DMS153 (cell line): Measurements from ENCODE around the gene CYCS.

Experiments
- DNase-seq: peaks from one replicate; lab custom pipeline; 2025; lab: John Stamatoyannopoulos, UW

Gene CYCS

DNA sequence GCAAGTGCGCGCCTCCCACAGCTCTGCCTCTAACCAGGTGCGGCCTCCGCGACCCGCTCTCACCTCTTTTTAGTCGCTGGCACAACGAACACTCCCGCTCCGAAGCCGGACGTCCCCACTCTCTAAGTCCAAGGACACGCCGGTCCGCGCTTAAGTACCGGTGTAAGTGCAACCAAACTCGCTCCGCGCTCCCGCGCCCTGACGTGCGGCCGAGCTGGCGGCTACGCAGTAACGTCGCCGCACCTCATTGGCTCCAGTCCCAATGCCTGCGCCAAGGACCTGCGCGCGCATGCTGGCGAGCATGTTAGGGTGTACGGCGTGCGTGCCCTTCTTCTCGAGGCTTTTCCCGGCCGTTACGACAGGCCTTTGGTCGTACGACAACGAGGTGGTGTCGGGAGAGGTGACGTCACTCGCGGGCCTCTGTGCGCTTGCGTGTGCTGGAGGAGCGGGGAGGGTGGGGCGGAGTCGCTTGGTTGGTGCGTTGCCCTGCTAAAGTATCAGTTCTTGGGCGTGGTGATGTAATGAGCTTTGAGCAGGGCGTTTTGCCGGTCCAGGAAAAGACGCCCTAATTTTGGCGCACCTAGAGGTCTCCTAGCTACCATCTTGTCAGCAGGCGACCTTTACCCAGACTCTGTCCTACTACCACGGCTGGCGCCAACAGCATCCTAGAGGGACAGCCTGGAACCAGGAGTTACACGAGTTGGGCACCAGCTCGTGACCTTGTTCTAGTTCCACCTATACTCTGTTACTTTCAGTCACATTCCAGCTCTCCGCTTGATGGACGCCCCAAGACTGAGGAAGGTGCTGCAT, at the start of gene CYCS:
TSS of gene CYCS (minus strand) at position 124 of the 810 bp plus-strand sequence. CDS start 1,141 bp downstream, outside the sequence.
- peak; percentile 100 for DNase-seq

GRCh38 chr7:25173184-25173583, 48.1 kb upstream of the CYCS start:
- no peak for DNase-seq

DNA sequence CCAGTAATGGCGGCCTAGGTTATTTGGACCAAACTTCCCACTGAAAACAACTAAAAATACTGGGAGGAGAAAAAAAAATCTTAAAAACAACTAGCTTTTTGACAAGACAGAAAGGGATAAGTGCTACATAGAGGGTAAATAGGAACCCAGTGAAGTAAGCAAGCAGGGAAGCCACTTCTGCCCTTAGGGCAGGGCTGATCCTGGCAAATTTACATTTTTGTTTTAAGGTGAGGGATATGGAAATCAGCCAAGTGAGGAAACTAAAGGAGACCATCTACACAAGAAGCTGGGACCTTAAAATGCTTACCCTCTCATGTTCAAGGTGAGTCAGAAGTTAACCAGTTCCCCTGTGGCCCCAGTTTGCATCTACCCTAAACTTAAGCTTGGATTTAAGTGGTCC, 46.5 kb upstream of the CYCS start:
- no peak for DNase-seq

GRCh38 chr7:25171071-25171470, 46.0 kb upstream of the CYCS start:
- no peak for DNase-seq

DNA sequence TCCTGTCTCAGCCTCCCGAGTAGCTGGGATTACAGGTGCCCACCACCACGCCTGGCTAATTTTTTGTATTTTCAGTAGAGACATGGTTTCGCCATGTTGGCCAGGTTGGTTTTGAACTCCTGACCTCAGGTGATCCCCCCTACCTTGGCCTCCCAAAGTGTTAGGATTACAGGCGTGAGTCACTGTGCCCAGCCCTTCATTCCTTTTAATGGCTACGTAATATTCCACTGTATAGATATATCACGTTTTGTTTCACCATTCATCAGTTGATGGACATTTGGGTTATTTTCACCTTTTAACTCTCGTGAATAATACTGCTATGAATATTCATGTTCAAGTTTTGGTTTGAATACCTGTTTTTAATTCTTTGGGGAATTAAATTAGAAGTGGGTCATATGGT, 44.6 kb upstream of the CYCS start:
- no peak for DNase-seq

DNA sequence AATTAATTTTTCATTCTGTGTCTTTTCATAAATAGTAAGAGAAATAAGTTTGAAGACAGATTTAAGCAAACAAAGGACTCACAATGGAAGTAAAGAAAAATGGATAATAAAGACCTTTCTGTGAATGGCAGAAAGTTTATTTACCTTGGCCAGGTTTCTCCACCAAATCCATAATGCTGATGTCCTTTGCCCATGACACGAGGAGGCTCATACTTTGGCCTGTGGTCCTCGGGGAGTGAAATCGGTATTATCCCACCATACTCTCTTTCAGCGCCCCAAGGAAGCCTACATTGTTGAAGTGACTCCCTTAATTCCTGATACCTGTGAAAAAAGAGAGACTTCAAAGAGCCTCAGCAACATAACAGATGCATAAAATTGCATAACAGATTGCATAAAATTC, 43.1 kb upstream of the CYCS start:
- DNase-seq: no peak

DNA sequence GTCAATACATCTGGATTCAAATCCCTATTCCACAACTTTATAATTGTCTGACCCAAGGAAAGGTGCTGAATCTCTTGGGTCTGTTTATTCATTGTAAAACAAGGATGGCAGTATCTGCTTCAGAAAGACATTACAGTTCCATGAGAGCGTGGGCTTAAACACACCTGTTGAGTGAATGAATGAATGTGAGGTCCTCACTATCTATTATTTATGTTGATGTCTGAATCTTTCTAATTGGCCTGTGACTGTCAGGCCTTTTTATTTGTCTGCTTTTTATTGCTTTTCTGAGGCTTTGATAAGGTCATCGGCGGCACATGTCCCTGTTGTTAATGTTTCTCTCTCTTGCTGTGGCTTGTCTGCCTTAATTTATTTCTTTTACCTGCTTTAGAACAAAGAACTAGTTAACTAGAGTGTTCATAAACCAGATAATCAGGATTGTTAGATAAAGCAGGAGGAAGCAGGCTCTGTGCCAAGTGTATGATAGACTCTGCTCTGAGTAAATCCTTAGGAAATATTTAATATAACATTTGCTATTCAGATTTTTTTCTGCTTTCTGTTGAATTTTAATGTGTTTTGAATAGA, 42.3 kb upstream of the CYCS start:
- peak; percentile 95 for DNase-seq

DNA sequence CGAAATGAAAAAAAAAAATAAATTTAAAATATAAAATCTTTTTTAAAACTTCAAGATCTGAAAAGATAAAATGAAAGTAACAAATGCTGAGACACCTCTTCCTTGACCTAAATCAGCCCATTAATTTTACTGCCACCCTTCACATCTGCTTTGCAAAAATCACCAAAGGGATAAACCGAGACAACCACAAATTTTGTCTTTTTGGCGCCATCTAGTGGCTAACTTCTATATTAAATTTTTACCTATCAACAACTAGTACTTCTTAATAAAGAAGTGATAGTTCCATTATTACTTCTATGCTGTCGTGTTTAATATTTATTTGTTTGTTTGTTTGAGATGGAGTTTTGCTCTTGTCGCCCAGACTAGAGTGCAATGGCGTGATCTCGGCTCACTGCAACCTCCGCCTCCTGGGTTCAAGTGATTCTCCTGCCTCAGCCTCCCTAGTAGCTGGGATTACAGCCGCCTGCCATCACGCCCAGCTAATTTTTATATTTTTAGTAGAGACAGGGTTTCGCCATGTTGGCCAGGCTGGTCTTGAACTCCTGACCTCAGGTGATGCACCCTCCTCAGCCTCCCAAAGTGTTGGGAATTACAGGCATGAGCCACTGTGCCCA, 35.0 kb upstream of the CYCS start:
- DNase-seq: peak; percentile 39

DNA sequence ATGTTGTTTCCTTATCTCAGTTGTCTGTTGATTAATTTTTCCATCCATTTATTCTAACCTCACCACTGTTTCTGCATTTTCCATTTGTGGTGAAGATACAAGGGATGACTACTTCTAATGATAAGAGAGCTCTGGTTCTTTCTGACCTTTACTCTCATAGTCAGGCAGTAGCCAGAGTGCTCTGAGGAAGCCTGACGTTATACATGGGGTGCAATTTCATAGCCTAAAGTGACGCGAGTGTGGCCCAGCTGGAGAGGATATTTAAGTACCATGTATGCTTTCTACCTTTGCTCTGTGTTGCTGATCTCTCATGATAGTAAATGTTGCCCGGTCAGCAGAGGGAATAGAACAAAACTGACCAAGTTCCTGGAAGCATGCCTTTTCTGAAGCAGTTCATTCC, 33.9 kb upstream of the CYCS start:
- no peak for DNase-seq

- no peak for DNase-seq
These were observed 26.7 kb upstream of the CYCS start for GRCh38 chr7:25151773-25152172.

DNA sequence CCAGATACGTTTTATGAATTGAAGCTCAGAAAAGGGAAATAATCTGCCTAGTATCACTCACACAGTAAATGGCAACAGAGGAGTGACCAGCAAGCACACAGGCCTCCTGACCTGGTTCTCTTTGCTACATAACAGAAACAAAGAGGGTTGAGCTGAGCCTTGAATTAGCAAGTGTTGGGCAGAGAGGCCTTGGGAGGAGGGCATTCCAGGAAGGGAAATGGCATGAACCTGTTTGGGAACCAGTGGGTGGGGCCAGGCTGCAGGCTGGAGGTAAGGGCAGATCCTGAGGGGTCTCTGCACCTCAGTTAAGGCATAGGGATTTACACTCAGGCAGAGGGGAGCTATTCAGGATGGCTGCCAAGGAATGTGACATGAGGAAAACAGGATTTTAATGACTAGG, 24.8 kb upstream of the CYCS start:
- DNase-seq: no peak

DNA sequence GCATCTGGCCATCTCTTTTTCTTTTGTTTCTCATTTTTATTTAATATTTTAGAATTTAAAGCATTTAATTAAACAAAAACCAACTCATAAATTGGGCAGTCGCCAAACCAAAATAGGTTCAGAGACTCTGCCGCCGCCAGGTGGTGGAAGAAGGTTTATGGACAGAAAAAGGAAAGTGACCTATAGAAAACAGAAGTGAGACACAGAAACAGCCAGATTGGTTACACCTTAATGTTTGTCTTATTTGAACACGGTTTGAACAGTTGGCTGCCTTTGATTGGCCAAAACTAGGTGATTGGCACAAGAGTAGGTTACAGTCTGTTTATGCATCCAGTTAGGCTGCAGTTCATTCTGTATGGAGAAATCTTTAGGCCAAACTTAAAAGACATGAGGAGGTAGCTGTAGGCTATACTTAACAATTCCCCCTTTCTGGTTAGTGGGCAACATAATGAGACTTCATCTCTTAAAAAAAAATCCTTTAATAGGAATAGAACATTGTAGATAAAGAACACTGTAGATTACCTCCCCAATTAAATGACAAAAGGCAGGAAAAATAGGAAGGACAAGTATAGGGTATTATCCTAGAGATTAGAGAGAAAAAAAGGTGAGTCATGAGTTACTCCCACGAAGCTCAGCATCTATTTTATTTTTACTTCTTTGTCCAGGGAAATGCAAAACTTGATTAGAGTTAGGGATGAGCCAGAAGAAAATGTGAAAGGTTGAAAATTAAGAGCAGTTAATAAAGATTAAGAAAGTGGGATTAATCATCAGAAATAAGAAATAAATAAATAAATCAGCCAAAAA, 23.9 kb upstream of the CYCS start:
- DNase-seq: no peak

GRCh38 chr7:25143763-25144162, 18.7 kb upstream of the CYCS start:
- DNase-seq: no peak

DNA sequence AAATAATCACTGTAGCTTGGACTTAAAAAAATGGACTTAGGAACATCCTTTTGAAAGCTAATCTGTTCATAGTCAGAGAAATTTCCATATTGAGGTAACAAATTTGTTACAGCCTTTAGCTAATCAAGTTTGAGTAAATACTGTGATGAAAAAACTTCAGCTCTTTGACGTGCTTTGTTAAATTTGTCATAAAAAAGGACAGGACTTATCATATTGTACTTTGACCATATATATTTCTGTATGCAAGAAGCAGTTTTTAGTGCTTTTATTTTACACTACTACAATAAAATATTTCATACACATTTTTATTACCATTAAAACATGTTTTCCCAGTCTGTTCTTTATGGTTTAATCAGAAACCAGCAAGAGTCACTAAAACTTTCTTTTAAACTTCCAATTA, 14.5 kb upstream of the CYCS start:
- no peak for DNase-seq

DNA sequence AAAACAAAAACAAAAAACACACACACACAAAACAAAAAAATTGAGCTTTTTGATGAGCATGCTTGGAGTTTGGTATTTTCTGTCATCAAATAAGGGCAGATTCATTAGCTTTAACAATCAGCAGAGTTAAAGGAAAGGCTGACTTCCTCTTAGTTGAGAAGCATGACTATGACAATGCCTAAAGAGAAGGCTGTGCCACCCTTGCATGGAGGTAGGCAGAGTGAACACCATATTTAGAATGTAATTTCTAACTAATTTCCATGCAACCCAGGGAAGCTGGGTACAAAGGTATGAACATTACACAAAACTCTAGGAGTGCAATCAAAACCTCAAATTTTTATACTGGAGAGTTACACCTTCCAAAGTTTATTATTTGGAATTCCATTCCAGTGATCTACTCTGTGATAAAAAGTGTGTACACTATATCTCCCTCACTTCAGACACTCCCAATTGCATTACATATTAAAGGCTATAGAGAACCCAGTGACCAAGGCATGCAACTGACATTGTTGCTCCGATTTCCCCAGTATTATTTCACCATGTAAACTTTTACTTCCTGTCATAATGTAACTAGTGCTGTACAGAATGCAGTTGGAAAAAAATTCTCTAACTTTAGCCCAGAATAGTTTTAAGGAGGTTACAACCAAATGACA, 9.4 kb upstream of the CYCS start:
- no peak for DNase-seq

- no peak for DNase-seq
These were observed 7.4 kb upstream of the CYCS start for GRCh38 chr7:25132430-25132829.

DNA sequence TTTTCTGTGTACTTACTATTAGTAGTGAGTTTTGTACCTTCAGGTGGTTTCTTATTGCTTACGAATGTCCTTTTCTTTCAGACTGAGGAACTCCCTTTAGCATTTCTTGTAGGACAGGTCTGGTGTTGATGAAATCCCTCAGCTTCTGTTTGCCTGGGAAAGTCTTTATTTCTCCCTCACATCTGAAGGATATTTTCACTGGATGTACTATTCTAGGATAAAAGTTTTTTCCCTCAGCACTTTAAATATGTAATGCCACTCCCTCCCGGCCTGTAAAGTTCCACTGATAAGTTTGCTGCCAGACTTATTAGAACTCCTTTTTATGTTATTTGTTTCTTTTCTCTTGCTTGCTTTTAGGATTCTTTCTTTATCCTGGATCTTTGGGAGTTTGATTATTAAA, 1.7 kb upstream of the CYCS start:
- DNase-seq: no peak

GRCh38 chr7:25124465-25125136, 459 bp downstream of the CYCS start:
- DNase-seq: no peak

DNA sequence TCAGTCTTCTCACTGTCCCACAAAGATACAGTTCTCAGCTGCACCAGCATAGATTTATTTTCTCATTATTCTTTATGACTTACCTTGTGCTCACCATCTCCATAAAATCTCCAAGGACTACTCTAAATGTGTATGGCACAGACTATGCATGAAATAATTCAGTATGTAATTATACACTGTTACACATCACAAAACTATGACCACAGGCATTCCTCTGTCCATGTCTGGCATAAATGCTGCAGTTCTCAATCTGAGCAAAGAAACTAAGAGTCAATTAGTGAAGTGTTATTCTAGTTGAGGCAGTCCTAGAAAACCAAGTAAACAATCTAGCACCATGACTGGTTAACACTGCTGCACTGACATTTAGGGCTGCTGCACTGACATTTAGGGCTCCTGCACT, 2.7 kb downstream of the CYCS start:
- no peak for DNase-seq

DNA sequence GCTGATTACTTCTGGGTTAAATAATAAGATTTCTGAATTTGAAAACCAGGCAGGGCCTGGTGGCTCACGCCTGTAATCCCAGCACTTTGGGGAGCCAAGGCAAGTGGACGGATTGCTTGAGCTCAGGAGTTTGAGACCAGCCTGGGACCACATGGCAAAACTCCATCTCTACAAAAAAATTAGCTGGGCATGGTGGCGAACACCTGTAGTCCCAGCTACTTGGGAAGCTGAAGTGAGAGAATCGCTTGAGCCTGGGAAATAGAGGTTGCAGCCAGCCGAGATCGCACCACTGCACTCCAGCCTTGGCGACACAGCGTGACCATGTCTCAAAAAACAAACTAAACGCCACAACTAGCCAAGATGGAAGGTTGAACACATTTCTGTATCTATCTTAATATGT, 3.5 kb downstream of the CYCS start:
- DNase-seq: no peak

- DNase-seq: no peak
These were observed 6.0 kb downstream of the CYCS start for GRCh38 chr7:25119102-25119501.
